Ectodermal cell (in vitro differentiated cells): Measurements from ENCODE around the gene GALNT18.

Source experiments
- H3K27ac ChIP-seq: 2 replicates; pipeline ENCODE4 v1.7.0; 2013; ENCODE audit warnings: mild to moderate bottlenecking, low read depth, low read length; ENCODE audit not compliant: insufficient read depth, poor library complexity, severe bottlenecking
- H3K27me3 ChIP-seq: 2 replicates; pipeline ENCODE4 v1.7.0; 2013; ENCODE audit warnings: mild to moderate bottlenecking, low read length; ENCODE audit not compliant: insufficient read depth, control insufficient read depth, poor library complexity, severe bottlenecking
- H3K36me3 ChIP-seq: one replicate; pipeline ENCODE4 v1.7.0; 2013; ENCODE audit warnings: low read length; ENCODE audit not compliant: control insufficient read depth, insufficient read depth
- H3K4me1 ChIP-seq: one replicate; pipeline ENCODE4 v1.7.0; 2013; ENCODE audit warnings: low read length; ENCODE audit not compliant: control insufficient read depth, insufficient read depth
- H3K4me3 ChIP-seq: 2 replicates; pipeline ENCODE4 v1.7.0; 2013; ENCODE audit warnings: low read depth, low read length, control low read depth; ENCODE audit not compliant: insufficient read depth
- H3K9me3 ChIP-seq: 2 replicates; pipeline ENCODE4 v1.7.0; 2013; ENCODE audit warnings: mild to moderate bottlenecking, low read length, moderate library complexity; ENCODE audit not compliant: control insufficient read depth
- WGBS, 2 experiments: methylation state at CpG; one replicate each; pipeline ENCODE4 v1.1.7; 2013; ENCODE audit warnings: missing lambda C conversion rate in 2 of 2; 5-methylcytosine and 5-hydroxymethylcytosine counted together

GALNT18 gene

DNA sequence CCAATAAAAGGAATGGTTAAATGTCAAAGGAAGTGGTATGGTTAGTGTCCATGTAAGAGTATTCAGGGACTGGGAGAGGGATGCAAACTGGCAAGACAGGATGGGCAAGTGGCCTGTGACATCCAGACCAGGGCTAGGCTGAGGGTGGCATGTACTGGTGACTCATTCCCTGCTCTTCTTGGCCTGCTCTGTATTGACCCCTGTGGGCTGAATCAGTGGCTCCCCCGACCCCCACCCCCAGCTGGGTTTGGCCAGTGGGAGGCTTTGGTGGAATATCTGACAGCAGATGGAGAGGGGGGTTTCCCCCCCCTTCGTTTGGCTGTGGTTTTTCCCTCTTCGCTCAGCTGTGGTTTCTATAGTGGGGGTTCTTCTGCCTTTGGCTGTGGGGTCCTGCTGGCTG lies 356.5 kb downstream of the GALNT18 start:
- no peaks in the 10 kb centered on the region for H3K9me3 ChIP-seq
- H3K4me1 ChIP-seq: no peaks in the 10 kb centered on the region
- no peak overlapping the region for H3K27ac ChIP-seq
- 87 to 89% methylated on average over 3 of the region's 3 CpGs for WGBS, 2 experiments
- no peaks in the 10 kb centered on the region for H3K27me3 ChIP-seq
- H3K4me3 ChIP-seq: no peak overlapping the region
- no peaks in the 10 kb centered on the region for H3K36me3 ChIP-seq

DNA sequence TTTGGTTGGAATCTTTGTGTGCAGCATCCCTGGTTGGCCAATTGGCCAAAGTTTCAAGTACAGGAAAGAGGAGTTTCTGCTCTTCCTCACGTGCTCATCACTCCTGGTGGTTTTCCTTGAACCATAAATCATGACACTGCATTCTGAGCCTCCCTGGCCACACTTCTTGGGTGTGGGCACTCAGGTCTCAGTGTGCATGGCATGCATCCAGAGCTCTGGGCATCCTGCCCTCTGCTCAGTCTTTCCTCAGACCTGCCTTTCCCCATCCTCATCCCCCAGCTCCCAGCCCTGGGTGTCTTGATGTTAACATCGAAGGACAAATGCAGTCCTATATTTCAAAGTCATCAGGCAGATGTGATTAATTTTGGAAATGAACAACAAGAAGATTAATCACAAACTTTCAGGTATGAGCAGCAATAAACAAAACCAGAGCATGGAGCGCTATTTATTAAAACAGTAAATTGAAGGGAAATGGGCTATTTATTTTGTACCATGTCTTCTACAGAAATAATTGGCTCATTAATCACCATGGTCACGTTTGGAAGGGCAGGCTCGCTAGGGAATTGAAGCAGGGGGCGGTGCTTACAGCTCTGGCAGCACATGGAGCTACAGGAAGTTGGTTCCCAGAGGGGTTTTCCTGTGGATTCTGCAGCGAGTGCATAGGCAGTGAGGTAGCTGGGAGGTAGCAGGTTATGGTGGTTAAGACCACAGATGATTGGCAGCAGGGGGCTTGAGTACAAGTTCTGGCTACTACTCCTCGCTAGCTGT lies 358.4 kb downstream of the GALNT18 start:
- 64 to 70% methylated on average over 7 to 8 of the region's 8 CpGs for WGBS, 2 experiments
- H3K27ac ChIP-seq: no peak overlapping the region

DNA sequence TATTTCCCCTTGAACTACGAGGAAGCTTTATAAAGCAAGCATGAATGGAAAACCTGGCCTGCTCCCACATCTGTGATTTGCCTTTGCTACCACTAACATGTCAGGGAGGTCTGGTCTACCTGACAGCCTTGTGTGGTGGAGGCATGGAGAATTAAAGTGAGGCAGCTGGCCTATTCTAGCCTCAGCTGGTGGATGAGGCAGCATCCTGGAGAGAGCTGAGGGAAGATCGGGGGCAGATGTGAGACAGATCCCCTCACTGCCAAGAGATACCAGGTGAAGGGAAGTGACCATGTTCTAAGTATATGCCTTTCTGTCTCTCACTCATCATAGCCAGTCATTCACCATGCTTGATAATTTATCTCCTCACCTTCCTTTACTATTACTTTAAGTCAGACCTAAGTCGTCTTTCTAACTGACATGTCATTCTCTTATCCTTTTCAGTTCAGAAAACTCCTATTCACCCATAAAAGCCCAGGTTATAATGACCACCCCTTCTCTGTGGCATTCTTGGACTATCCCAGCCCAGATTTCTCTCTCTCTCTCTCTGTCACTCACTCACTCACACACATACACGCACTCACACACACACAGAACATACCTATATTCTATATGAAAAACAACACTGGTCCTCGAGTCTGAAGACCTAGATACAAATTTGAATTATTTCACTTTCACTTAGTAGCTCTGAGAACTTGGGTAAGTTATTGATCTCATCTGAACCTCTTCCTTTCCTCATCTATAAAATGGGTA lies 359.5 kb downstream of the GALNT18 start:
- no peaks in the 10 kb centered on the region for H3K27me3 ChIP-seq
- no peaks in the 10 kb centered on the region for H3K9me3 ChIP-seq
- H3K27ac ChIP-seq: no peak overlapping the region
- 87 to 94% methylated on average over 4 to 5 of the region's 5 CpGs for WGBS, 2 experiments
- no peaks in the 10 kb centered on the region for H3K36me3 ChIP-seq
- no peak overlapping the region for H3K4me3 ChIP-seq
- no peaks in the 10 kb centered on the region for H3K4me1 ChIP-seq

More for the DNA sequence above, 358.4 kb downstream of the GALNT18 start:
- Histone ChIP-seq H3K36me3 (no peaks in the 10 kb centered on the region), H3K9me3 (no peaks in the 10 kb centered on the region), H3K4me1 (no peaks in the 10 kb centered on the region), H3K27me3 (no peaks in the 10 kb centered on the region), H3K4me3 (no peak overlapping the region)

DNA sequence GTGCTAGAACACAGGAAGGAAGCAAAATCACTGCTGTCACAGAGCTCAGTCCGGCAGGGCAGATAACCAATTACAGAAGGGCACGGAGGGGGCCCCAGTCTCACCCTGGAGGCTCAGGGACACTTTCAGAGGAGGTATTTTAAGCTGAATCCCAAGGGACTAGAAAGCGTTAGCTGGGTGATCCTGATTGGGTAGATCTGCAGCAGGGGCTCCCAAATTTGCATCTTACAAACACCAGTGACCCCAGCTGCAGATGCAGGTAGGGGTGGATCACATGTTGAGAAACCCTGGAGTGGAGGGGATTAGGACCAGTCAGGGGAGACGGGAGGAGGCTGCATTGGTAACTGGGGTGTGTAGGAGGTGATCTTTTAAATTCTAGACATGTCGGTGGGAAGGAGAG lies 360.2 kb downstream of the GALNT18 start:
- WGBS, 2 experiments: 71 to 73% methylated on average over 5 of the region's 5 CpGs
- H3K4me3 ChIP-seq: no peak overlapping the region
- no peaks in the 10 kb centered on the region for H3K9me3 ChIP-seq
- no peaks in the 10 kb centered on the region for H3K27me3 ChIP-seq
- H3K27ac ChIP-seq: no peak overlapping the region
- H3K4me1 ChIP-seq: no peaks in the 10 kb centered on the region
- no peaks in the 10 kb centered on the region for H3K36me3 ChIP-seq

DNA sequence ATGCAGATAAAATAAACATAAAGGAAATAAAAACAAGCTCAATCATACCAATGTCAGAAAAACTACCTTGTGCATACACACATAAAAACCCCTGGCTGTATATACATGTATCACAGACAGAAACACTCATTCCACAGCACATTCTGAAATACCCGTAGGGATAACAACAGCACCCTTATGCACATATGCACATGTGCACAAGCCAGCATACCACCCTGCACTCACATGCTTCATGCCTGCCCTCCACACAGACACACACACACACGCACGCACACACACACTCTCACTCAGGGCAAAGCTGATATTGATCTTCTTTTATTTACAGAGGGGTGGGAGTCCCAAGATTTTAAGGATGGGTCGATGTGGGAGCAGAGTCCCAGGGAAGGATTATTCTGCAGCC lies 360.9 kb downstream of the GALNT18 start:
- Histone ChIP-seq H3K4me3 (no peak overlapping the region), H3K9me3 (no peaks in the 10 kb centered on the region), H3K27me3 (no peaks in the 10 kb centered on the region), H3K4me1 (no peaks in the 10 kb centered on the region), H3K36me3 (no peaks in the 10 kb centered on the region), H3K27ac (no peak overlapping the region)
- 97 to 98% methylated on average over 3 of the region's 4 CpGs for WGBS, 2 experiments

DNA sequence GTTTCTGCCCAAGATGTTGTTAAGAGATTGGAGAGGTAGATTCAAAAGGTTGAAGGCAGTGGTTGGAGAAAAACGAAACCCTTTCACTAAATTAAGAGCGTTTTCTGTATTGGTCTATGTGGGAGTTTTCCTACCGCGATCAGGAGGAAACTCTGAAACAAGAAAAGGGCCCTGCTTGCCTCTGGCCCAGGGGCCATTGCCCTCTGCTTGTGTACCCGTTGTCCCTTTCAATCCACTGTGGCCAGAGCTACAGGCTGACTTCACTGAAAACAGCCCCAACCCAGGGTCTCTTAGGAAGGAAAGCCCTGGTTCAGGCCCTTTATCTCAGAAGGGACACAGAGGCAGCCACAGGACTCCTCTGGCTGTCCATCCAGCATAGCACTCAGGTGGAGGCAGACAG lies 367.8 kb downstream of the GALNT18 start:
- Histone ChIP-seq H3K27me3 (no peaks in the 10 kb centered on the region), H3K9me3 (no peaks in the 10 kb centered on the region), H3K36me3 (no peaks in the 10 kb centered on the region), H3K4me1 (no peaks in the 10 kb centered on the region), H3K4me3 (no peak overlapping the region), H3K27ac (no peak overlapping the region)
- WGBS, 2 experiments: 87 to 95% methylated on average over 5 of the region's 5 CpGs

DNA sequence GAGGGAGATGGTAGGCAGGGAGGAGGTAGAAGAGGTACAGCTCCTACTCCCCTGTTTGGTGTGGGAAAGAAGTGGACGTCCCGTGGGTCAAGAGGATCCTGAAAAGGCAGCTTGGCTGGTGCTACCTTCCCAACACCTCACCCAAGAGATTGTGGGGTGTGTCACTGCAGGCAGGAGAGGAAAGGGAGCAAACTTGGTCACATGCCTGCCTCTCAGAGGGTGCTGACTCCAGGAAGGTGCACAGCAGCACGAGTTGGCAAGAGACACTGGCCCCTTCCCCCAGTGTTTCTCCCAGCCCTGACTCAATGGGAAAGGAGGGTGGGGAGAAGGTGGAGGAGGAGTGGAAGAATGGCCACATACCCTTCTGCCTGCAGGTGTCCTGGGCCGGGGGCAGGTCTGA lies 368.3 kb downstream of the GALNT18 start:
- no peak overlapping the region for H3K4me3 ChIP-seq
- no peaks in the 10 kb centered on the region for H3K9me3 ChIP-seq
- H3K27ac ChIP-seq: no peak overlapping the region
- H3K27me3 ChIP-seq: no peaks in the 10 kb centered on the region
- no peaks in the 10 kb centered on the region for H3K36me3 ChIP-seq
- 58 to 73% methylated on average over 4 of the region's 4 CpGs for WGBS, 2 experiments
- H3K4me1 ChIP-seq: no peaks in the 10 kb centered on the region

DNA sequence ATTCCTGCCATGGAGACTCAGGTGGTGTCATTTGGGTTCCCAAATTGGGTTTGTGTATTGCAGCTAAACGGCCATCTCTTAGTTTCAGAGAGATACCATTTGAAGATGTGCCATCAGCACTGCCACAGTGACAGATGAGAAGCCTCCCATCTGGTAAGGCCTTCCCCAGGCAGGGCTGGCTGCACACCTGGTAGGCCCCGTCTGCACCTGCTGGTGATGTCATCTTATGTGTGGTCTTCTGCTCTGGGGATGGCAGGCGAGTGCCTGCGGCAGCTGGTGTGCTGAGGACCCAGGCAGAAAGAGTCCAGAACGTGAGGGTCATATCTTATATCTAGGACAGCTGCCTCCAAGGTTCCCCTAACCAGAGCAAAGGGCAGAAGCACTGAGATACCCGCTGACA lies 369.4 kb downstream of the GALNT18 start:
- no peaks in the 10 kb centered on the region for H3K4me1 ChIP-seq
- no peaks in the 10 kb centered on the region for H3K9me3 ChIP-seq
- H3K27me3 ChIP-seq: no peaks in the 10 kb centered on the region
- WGBS, 2 experiments: 90 to 91% methylated on average over 6 of the region's 6 CpGs
- H3K4me3 ChIP-seq: no peak overlapping the region
- H3K27ac ChIP-seq: no peak overlapping the region
- H3K36me3 ChIP-seq: no peaks in the 10 kb centered on the region

DNA sequence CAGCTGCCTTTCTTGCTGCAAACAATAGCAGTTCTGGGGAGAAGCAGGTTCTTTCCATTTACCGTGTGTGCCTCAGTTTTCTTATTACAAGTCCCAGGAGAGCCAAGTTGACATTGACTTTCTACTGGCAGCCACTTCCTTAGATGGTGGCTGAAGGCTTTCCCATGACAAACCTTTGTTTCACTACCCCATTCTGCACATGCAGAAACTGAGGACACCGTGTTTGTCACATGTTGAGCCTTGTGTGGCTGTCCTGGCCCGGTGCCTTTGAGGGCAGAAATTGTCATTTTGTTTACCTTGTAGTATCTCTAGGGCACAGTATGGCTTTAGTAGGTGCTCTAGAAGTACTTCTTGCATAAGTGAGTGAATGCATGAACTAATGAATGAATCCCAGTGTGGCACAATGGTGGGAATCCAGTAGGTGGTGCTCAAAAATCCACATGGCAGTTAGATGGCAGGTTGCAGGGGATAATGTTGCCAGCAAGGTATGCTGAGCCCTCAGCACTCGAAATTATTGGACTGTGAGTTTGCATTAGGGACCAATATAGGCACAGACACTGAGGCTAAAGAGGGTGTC lies 370.3 kb downstream of the GALNT18 start:
- no peak overlapping the region for H3K4me3 ChIP-seq
- H3K36me3 ChIP-seq: no peaks in the 10 kb centered on the region
- no peaks in the 10 kb centered on the region for H3K4me1 ChIP-seq
- no peaks in the 10 kb centered on the region for H3K9me3 ChIP-seq
- WGBS, 2 experiments: 90 to 94% methylated on average over 4 of the region's 4 CpGs
- H3K27ac ChIP-seq: no peak overlapping the region
- H3K27me3 ChIP-seq: no peaks in the 10 kb centered on the region

DNA sequence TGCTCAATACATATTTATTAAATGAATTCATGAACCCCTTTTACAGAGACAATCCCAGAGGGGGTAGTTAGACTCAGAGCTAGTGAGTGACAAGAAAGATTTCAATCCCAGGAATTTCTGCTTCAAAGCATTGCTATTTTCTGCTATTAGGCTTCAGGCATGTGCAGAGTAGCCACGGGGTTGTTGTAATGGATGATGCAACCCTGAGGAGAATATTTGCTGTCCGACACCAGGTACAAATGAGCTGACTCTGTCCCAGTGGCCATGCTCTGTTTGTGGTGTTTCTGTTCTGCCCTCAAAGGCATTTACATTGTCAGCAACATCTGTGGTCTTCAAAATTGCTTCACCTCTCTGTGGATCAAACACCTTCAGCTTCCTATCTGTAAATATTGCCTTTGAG lies 371.3 kb downstream of the GALNT18 start:
- no peaks in the 10 kb centered on the region for H3K27me3 ChIP-seq
- H3K4me3 ChIP-seq: no peak overlapping the region
- H3K27ac ChIP-seq: no peak overlapping the region
- H3K9me3 ChIP-seq: no peaks in the 10 kb centered on the region
- no peaks in the 10 kb centered on the region for H3K4me1 ChIP-seq
- H3K36me3 ChIP-seq: no peaks in the 10 kb centered on the region
- 82 to 86% methylated on average over 2 of the region's 2 CpGs for WGBS, 2 experiments
